DMS 273 (cell line): ENCODE data around the gene A4GALT.
"Not testable (repeated sequence)": the region's sequence is repeated elsewhere in the genome, so short reads cannot be mapped to it uniquely, and the experiment has no call there.

ENCODE experiments used
- DNase-seq: peaks from one replicate; lab custom pipeline; 2025; ENCODE audit not compliant: unreplicated experiment; lab: John Stamatoyannopoulos, UW

A4GALT gene, protein sequence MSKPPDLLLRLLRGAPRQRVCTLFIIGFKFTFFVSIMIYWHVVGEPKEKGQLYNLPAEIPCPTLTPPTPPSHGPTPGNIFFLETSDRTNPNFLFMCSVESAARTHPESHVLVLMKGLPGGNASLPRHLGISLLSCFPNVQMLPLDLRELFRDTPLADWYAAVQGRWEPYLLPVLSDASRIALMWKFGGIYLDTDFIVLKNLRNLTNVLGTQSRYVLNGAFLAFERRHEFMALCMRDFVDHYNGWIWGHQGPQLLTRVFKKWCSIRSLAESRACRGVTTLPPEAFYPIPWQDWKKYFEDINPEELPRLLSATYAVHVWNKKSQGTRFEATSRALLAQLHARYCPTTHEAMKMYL

DNA sequence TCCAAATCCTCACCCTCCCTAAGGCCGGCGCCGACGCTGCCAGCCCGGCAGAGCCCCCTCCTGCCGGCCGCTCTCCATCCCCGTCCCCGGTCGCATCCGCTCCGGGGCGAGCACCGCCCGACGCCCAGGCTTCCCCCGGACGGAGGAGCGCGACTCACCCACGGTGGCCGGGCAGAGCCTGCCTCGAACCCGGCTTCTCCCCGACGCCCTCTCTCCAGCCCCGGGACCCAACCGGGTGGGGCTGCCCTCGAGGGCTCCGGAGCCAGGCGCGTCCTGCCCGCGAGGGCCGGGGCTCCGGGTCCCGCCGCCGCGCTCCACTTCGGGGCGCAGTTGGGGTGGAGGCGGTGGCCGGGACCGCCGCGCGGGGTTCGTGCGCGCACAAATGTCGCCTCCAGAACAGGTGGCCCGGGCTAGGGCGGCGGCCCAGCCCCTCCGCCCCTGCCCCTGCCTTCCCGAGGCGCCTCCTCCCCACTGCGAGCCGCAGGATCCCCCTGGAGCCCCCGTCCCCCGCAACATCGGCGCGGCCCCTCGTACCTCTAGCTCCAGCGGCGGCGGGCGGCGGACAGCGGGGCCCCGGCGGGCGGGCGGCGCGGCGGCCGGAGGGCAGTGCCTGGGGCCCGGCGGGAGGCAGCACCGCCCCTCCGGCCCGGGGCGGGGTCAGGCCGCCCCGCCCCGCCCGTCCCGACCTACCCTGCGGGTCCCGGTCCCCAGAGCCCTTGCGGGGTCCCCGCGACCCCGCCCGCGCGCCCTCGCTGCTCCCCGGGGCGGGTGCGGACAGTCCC is at the start of gene A4GALT:
Gene A4GALT (minus strand): TSS at position 608 of the 782 bp plus-strand sequence. CDS start 26,919 bp downstream, outside the sequence.
- DNase-seq: peak; percentile 47

DNA sequence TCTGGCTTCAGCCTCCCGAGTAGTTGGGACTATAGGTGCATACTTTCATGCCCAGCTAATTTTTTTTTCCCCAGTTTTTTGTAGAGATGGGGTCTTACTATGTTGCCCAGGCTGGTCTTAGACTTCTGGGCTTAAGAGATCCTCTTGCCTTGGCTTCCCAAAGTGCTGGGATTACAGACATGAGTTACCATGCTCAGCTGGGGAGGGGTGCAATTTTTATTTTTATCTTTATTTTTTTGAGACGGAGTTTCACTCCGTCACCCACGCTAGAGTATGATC is 49.7 kb upstream of the A4GALT start:
- no peak for DNase-seq

GRCh38 chr22:42769574-42770447 is 49.1 kb upstream of the A4GALT start:
- no peak for DNase-seq

GRCh38 chr22:42769238-42769573 is 48.5 kb upstream of the A4GALT start:
- no peak for DNase-seq

DNA sequence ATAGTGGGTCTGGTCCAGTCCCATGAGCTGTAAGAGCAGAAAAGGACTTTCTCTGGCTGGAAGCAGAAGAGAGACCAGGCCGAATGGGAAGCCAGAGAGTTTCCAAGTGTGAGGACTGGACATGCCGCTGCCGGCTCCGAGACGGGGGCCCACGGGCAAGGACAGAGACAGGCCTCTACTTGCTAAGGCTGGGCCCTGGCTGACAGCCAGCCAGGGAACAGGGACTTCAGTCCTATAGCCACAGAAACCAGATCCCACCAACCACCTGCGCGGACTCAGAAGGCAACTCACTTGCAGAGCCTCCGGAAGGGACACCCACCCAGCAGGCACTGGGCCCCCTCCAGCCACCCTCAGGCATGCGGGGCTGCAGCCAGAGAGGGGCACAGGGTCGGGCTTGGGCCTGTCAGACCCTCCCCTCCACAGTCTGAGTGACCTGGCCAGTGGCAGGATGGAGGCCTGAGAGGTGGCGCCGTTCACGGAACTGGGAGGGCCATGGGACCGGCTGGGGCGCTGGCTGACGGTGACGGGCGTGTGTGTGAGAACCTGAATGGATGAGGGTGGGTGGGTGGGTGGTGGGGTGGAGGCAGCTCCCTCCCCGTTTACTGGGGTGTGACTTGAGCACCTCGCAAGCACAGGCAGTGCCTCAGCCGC is 47.8 kb upstream of the A4GALT start:
- no peak for DNase-seq

DNA sequence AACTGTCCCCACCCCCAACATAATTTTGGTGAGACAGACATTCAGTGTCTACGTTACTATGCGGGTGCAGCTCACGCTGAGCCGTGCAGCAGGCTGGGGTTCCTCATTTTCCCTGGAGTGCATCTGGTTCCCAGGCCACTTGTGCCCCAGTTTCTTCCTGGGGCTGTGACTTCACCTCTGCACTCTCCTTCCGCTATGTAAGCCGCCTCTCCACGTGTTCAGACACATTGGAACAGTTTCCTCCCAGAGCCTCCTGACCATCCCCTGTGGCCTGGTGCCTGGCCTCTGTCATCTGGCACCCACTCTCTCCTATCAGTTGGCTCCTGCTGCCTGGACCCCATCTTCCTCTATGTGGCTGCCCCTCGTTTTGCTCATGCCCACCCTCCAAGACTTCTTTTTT is 46.2 kb upstream of the A4GALT start:
- no peak for DNase-seq

- DNase-seq: no peak
Observed at GRCh38 chr22:42764895-42765363, 44.3 kb upstream of the A4GALT start.

GRCh38 chr22:42763965-42764480 is 43.4 kb upstream of the A4GALT start:
- no peak for DNase-seq

DNA sequence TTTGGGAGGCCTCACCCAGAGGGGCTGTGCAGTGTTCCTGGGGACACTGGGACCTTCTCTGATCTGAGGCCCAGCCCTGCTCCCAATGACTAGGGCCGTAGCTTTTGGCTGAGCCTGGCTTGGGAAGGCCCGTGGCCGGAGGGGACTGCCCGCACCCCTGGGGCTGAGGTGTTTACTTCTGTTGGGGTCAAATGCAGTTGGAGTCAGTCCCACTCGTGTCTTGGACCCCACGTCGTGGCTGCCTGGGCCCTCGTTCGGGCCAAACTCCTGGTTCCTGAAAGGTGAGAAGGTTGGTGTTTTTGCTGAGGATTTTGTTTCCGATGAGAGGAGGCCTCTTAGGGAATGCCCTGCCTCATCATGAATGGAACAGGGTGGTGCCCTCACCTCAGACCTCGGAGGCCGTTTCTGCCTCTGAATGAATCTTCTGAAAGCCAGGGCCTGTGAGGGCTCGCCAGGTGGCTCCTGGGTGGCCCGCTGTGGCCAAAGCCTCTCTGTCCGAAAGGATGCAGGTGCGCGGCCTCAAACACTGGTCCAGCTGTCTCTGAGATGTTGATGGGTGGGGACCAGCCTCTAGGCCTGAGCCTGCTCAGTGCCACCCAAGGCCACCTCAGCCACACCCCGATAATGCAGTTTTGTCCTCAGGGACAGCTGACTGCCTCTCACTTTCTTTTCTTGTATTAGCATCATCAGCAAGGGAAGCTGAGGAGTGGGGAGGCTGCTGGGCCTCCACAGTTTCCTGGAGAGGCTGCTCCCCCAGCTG is 40.3 kb upstream of the A4GALT start:
- no peak for DNase-seq

DNA sequence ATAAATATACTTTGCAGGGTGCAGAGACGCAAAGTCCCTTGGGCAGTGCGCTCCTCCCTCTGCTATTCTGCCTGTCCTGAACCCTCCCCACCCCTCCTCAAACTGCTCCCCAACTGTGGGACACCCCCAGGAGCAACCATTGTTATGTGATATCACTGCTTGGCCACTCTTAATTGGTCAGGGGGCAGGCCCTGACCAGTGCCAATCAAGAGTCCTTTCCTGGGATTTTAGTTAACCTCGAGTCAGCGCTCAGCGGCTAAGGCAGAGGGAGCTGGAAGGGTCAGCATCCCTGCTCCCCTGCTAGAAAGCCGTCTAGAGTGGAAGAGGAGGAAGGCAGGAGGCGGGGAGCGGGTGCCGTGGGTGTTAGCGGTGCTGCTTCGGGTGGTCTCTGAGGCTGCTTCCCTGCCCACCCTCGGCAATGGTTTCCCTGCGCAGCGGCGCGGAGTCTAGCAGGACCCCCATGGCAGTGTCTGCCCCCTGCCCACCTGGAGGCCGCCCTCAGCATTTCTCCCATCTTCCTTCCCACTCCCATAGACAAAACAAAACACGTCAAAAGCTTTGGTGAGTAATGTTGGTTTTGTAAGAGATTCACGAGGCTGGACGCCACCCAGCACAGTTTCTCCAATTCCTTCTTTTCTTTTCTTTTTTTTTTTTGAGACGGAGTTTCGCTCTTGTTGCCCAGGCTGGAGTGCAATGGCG is 38.4 kb upstream of the A4GALT start:
- DNase-seq: no peak

GRCh38 chr22:42755553-42755952 is 34.9 kb upstream of the A4GALT start:
- not testable (repeated sequence) for DNase-seq

DNA sequence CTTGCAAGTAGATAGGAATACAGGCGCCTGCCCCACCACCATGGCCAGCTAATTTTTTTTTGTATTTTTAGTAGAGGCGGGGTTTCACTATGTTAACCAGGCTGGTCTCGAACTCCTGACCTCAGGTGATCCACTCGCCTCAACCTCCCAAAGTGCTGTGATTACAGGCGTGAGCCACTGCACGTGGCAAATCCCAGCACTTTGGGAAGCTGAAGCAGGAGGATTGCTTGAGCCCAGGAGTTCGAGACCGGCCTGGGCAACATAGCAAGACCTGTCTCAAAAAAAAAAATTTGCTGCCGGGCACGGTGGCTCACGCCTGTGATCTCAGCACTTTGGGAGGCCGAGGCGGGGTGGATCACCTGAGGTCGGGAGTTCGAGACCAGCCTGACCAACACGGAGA is 34.5 kb upstream of the A4GALT start:
- DNase-seq: not testable (repeated sequence)

DNA sequence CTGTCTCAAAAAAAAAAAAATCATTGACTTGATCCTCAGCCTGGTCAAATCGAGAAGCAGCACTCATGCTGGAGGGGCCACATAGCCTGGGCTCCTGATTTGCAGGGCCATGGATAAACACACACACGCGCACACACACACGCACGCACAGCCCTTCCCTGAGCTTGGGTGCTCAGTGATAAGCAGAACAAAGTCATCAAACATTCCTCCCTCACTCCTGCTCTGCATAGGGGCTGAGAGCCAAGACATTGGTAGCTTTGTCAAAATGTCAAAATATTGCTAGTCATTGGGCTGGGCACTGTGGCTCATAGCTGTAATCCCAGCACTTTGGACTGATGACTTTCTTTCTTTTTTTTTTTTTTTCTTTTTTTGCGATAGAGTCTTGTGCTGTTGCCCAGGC is 34.0 kb upstream of the A4GALT start:
- DNase-seq: no peak

- no peak for DNase-seq
Observed at GRCh38 chr22:42752912-42753311, 32.2 kb upstream of the A4GALT start.

DNA sequence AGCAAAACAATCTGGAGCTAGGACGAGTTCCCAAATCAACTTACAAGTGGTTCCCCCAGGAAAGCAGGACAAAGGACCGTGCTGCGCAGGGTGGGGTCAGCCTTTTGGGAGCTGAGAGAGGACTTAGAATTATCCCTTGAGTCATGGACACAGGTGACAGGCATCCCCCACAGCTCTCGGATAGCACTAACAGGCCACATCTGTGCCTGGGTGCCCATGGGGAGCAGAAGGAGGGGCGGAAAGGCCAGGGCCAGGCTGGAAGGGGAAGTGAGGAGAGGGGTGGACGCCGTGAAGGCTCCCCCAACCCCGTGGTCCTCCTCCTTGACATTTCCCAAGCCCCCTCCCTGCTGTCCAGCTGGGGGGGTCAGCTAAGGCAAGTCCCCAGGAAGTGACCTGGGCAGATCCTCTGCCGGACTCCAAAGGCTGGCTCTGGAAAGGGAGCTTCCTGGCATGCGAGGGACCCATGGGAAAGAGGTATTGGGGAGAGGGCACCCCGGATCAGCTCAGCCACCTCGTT is 31.6 kb upstream of the A4GALT start:
- no peak for DNase-seq

- not testable (repeated sequence) for DNase-seq
Observed at GRCh38 chr22:42750421-42750820, 29.8 kb upstream of the A4GALT start.

GRCh38 chr22:42747701-42748513 is 27.2 kb upstream of the A4GALT start:
- DNase-seq: peak; percentile 10

DNA sequence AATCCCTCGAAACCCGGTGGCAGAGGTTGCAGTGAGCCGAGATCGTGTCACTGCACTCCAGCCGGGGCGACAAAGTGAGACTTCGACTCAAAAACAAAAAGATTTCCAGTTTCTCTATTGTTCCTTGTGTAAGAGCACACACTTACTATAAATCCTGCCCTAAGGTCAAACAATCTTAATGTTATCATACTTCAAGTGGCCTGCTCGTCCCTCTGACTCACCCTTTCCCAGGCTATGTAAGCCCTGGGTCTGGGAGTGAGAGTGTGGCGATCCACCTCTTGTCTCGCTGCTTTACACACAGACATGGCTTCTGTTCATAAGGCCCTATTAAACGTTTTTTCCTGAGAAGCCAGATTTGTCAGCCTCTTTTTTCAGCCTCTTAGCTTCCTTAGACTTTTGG is 24.4 kb upstream of the A4GALT start:
- DNase-seq: no peak
